Femur (tissue), 1 donor: ENCODE results near the gene MAN2B1.
"Not testable (repeated sequence)": the region's sequence is repeated elsewhere in the genome, so short reads cannot be mapped to it uniquely, and the experiment has no call there.

ENCODE experiments used
- DNase-seq: peaks from one replicate; pipeline ENCODE4 v3.0.0-alpha.2; 2017

MAN2B1 gene

DNA sequence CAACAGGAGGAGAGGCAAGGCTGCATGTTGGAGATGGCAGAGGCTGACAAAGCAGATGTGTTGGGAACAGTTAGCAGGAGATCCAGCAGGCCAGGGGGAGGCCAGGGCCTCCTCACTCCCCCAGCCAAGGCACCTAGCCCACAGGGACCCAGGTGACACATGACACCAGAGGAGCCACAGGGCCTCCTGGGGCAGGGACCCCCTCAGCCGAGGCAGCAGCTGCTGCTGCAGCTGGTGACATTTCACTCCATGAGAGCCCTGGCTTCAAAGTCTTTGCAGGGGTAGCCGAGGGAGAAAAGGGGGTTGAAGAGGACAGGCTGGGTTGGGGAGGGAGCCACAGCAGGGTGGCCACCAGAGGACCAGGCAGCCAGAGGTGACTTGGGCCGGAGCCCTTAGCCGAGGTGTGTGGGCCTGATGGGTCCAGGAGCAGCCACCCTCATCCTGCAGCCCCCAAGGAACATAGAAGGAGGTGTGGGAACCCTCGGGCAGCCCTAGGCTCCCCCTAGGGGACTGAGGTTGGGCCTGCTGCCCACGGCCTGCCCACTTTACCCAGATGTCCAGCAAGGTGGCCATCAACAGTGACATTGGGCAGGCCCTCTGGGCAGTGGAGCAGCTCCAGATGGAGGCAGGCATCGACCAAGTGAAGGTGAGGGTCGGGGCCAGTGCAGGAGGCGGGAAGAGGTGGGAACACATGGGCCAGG lies 21.1 kb upstream of the MAN2B1 start, which contains the start of gene GNG14:
Gene GNG14 (plus strand): TSS at position 503 of the 701 bp plus-strand sequence. CDS start 51 bp downstream, at position 554.
- DNase-seq: no peak

DNA sequence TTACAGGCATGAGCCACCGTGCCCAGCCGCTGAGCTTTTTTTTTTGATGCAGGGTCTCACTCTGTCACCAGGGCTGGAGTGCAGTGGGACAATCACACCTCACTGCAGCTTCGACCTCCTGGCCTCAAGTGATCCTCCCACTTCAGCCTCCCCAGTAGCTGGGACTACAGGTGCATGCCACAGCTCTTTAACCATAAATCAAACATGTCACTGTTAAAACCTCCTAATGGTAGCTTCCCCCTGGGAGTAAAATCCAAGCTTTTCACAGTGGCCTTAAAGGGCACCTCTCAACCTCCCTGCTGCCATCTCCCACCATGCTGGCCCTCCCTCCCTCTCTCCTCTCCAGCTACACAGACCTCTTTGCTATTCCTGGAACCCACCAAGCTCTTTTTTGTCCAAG lies 19.3 kb upstream of the MAN2B1 start:
- no peak for DNase-seq

DNA sequence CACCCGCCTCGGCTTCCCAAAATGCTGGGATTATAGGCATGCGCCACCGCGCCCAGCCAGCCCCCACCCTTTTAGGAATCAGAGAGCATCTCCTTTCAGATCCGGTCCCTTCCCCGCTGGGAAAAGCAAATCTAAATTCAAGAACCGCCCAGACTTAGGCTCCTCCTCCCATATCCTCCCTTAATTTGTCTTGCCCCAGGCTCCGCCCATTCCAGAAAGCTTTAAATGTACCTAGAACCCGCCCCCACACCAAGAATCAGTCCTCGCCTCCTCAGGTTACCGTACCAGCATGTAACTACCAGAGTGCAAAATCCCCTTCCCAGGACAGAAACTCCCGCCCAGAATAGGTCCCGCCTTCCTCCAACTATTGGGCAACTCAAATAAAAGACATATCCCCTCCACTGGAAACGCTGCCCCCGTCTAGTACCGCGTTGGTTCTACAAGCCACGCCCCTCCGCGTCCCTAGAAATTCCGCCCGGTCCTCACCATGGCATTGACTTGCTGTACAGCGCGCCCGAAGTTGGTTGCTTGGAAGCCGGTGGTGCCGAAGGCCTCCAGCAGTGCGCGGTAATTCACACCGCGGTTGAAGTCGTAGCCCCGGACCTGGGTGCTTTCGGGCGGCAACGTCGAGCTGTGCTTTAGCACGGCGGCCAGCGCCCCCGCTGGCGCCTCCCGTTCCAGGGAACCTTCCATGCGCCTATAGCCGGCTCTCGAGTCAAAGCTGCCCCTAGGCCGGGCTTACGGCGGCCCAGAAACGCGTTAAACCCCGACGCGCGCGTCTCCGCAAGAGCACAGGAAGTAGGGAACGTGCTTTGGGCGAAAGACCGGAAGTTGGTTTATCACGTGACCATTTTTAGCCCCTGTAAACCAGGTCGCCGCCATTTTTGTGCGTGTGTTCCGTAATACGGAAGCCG lies 14.8 kb upstream of the MAN2B1 start, which contains the start of gene DHPS:
Gene DHPS (minus strand): TSS at position 807 of the 914 bp plus-strand sequence. CDS start 114 bp downstream, at position 693.
- peak; percentile 96 for DNase-seq

DNA sequence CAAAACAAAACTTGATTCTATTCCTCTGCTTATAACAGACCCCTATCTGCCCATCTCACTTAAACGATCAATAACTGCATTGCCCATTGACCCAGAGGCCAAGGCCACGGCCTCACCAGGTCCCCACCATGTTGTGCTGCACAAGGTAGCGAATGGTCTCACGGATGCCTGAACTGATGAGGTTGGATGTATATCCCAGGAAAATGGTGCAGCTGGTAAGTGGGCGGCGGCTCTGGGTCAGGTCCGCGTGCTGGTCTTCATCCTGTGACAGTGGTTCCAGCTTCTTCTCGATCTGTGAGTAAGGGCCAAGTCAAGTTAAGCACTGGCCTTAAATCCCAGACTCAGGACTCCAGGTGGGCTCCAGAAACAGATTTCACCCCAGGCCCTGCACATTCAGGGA lies 13.5 kb upstream of the MAN2B1 start:
- DNase-seq: no peak

DNA sequence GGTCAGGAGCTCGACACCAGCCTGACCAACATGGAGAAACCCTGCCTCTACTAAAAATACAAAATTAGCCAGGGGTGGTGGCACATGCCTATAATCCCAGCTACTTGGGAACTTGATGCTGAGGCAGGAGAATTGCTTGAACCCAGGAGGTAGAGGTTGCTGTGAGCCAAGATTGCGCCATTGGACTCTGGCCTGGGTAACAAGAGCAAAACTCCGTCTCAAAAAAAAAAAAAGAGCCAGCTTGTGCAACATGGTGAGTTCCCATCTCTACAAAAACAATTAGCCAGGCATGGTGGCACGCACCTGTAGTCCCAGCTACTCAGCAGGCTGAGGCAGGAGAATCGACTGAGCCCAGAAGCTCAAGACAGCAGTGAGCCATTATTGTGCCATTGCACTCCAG lies 11.5 kb upstream of the MAN2B1 start:
- not testable (repeated sequence) for DNase-seq

DNA sequence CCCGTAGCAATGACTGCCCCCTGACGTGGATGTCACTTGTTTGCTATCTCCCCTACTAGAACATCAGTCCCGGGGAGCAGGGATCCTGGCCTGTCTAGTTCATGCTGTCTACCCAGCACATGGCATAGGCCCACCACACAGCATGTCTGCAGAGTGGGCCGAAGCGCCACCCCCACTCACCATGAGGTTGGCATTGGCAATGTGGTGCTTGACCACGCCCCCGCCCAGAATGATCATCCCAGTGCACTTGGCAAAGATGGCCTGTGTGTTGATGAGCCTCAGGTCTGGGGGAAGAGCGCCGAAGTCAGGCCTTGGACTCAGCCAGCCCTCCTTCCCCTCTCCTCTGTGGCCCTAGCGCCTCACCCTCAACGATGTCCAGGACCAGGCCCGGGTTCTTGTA lies 10.4 kb upstream of the MAN2B1 start:
- DNase-seq: no peak

DNA sequence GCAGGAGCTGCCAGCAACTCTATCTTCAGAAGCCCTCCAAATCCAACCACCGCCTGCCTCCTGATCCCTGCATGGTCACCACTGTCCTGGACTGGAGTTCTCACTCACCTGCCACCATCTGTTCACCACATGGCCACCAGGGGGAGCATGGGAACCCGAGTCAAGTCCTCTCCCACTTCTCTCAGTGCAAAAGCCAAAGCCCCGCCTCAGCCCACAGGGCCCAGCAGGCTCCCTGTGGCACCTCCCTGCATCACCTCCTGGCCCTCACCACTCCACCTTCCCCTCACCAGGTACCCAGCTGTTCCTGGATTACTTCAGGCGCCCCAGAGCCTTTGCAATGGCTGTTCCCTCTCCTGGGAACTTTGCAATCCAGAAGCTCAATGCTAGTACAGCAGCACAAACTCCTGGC lies 9.8 kb upstream of the MAN2B1 start:
- DNase-seq: peak; percentile 87

DNA sequence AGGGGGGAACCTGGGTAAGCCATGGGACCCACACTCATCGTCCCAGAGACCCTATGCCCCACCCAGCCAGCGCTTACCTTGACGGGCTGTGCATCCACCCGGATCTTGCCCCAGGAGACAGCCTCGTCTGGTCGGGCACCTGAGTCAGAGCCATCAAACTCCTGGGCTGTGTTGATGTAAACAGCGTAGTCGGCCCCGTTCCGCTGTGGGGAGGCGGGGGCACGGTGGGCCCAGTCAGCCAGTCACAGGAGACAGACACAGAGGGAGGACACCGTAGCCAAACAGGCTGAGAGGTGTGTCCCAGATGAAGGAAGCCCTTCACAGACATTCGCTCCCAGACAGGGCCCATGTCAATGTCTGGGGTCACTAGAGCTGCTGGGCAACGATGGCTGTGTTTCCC lies 9.4 kb upstream of the MAN2B1 start:
- no peak for DNase-seq

DNA sequence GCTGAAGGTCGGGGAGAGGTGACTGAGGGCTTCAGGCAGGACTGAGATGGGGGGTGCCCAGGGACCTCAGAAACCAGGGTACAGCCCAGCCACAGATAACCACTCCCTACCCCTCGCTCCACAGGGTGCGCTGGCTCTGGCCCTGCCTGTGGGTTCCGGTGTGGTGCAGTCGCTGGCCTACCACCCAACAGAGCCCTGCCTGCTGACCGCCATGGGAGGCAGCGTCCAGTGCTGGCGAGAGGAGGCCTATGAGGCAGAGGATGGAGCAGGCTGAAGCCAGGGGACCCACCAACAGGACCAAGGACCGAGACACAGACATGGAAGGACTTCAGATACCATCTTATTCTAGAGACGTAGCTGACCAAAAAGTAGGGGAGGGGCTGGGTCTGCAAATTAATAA lies 8.9 kb upstream of the MAN2B1 start:
- DNase-seq: no peak

DNA sequence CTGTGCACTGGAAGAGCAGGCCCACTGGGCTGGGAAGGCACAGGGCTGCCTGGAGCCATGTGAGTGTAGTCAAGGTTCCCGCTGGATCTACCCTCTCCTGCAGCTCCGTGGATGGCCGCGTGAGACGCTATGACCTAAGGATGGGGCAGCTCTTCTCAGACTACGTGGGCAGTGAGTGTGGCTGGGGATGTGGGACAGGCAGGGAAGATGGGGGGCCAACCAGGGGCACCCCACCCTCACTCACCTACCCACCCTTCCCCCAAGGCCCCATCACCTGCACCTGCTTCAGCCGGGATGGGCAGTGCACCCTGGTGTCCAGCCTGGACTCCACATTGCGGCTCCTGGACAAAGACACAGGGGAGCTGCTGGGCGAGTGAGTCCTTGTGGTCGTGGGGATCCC lies 6.2 kb upstream of the MAN2B1 start:
- DNase-seq: no peak

DNA sequence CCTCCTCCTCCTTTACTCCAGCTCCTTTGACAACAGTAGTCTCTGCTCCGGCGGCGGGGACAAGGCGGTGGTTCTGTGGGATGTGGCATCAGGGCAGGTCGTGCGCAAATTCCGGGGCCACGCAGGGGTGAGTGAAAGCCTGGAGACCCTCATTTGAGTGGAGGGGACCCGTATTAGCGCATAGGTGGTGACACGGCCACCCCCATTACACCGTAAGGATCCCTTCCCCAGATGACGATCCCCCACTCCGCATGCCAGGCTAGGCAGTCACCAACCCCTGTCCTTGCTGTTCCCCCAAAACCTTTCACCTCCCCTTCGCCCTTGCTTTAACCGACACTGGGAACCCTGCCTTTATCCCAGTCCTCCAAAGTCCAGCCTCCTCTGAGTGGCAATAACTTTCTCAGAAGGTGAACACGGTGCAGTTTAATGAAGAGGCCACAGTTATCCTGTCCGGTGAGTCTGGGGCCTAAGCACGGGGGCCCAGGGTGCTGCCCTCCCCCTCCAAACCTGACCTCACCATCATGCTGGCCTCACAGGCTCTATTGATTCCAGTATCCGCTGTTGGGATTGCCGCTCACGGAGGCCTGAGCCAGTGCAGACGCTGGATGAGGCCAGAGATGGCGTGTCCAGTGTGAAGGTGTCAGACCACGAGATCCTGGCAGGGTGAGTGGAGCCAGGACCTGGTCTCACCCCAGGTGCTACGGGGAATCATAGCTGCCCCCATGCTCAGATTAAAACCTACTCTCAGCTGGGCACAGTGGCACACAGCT lies 3.8 kb upstream of the MAN2B1 start:
- DNase-seq: peak; percentile 17

DNA sequence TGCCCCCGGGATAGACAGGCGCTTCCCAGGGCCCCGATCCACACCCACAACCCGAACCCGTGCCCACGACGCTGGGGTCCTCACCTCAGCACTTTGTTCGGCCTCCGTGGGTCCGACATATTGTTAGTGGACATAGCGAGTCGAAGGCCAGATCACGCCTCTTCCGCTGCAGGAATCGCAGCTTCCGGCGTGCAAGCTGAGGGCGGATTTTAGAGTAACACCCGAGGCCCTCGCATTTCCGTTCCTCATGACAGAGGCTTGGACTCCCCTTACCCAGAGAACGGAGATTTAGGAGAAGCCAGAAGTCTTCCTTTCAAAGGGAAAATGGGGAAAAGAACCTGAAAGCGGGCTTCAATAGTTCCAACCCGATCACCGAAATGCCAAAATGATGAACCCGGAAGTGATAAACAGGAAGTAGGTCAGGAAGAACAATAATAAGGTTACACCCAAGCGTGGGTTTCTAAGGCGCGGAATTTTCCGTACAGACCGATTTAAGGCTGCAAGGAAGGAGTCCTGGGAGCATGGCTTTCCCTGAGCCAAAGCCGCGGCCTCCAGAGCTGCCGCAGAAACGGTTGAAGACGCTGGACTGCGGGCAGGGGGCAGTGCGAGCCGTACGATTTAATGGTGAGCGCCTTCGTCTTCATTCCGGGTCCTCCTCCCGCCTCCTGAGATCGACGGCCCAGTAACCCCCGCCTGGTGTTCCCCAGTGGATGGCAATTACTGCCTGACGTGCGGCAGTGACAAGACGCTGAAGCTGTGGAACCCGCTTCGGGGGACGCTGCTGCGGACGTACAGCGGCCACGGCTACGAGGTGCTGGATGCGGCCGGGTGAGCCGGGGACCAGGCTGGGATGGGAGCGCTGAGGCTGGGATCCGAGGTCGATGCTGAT lies 3.0 kb upstream of the MAN2B1 start:
- DNase-seq: peak; percentile 90

DNA sequence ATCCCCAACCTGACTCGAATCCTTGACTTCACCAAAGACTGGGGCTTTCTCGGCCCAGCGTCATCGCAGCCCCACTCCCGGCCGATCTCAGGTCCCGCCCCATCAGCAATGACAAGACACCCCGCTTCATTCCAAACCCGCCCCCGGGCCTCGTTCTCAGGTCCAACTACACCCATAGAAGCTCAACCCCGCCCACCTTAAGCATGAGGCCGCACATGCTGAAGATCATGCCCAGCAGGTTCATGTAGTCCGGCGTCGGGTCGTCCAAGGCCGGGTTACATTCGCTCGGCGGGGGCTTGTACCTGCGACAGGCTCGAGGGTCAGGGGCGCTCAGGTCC lies 2.4 kb upstream of the MAN2B1 start:
- DNase-seq: peak; percentile 79

DNA sequence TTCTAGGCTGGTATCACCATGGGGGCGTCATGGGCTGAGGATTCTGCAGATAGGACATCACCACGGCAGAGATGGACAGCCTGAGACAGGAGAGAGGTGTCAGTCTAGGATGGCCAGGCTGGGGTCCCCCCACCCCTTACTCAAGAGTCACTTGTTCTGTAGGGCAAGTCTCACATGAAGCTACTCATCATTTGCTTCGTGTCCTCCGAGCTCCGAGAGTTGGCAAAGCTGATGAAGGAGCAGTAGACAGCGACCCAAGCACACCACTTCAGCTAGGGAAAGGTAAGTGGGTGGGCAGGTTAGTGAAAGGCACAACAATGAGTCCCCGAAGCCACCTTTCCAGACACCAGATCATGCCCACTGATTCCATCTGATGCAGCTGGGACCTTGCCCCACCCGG lies 1.8 kb upstream of the MAN2B1 start:
- DNase-seq: no peak

DNA sequence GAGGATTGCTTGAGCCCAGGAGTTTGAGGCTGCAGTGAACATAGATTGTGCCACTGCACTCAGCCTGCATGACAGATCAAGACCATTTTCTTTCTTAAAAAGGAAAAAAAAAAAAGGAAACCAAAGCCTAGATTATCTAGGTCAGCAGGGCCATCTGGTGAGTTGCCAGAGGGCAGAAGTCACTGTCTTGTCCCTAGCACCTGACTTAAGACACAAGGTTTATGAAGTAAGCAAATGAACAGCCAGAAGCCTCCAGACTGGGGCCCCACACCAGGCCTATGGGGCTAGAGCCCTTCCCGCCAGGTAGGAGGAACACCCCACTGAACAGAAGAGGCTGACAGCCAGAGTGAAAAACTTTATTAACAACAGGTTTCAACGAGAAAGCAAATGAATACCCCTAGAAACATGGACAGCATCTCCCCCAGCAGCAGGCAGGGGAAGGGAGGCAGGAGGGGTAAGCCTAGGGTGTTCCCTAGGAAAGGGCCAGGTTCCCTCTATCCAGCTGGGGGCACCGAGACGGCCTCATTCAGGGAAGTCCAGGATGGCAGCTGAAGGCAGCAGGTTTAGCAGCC lies 1.3 kb upstream of the MAN2B1 start:
- no peak for DNase-seq

DNA sequence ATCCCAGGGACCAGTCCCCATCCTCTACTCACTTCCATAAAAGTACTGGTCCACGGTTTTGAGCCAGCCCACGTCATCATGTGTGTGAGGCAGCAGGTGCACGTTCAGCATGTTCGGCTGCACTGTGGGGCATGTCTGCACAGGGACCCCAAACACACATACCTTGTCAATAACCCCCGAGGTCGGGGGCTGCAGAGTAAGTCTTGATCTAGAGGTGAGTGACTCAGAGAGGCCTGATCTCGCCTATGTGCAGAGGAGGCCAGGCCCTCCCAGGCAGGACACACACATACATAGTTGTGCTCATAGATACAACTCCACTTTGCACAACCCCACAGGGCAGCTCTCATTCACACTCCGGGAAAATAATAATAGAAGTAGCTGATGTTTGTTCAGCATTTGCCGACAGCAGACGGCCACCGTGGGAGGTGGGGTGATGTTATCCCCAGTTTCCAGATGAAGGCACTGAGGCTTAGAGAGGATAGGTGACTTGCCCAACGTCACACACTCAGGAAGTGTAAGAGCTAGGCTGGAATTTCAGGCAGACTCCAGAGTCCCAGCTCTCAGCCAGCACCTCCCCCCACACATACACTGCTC lies 774 bp downstream of the MAN2B1 start:
- DNase-seq: no peak

DNA sequence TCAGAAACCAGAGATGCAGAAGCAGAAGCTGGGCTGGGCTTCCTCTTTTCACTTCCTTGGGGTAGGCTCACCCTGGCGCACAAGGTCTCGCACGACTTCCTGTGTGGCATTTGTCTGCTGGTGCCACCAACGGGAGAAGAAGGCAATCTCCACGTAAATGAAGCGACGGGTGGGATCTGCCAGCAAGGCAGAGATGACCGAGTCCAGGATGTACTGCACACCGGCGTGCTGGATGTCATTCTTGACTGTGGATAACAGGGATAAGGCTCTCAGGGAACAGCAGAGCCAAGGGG lies 1.3 kb downstream of the MAN2B1 start:
- peak; percentile 66 for DNase-seq

DNA sequence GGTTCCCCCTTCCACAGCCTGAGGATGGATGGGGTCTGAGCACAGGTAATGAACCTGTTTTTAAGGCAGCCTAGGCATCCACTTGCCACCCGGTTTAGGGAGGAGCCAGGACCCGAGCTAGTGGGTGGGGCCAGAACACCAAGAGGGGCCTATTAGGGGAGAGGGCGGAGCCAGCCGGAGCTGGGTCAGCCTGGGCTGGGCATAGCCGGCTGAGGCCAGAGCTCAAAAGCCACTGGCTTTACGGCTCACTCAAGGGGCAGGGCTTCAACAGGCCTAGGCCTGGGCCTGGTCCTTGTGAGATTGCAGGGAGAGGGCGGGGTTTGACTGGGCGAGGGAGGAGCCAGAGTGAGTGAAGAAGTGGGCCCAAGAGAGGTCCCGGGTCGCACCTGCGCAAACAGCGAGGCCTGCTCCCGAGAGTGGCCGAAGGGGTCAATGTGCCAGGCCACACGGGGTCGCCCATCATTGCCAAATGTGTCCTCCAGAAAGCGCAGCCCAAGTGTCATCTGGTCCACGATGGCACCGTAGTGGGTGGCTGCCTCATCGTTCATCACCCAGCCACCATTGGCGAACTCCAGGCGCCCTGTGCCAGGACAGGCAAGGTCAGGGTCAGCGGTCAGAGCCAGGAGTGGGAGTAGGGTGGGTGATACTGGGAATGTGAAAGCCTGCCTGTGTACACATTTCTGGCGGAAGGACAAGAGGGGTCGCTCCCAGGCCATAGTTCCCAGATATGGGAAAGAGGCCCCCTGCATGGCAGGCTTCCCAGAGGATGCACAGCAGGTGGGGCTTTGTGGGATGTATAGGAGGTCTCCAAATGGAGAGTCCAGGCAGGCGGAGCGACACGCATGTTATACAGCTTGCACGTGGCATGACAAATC lies 1.9 kb downstream of the MAN2B1 start:
- DNase-seq: no peak

DNA sequence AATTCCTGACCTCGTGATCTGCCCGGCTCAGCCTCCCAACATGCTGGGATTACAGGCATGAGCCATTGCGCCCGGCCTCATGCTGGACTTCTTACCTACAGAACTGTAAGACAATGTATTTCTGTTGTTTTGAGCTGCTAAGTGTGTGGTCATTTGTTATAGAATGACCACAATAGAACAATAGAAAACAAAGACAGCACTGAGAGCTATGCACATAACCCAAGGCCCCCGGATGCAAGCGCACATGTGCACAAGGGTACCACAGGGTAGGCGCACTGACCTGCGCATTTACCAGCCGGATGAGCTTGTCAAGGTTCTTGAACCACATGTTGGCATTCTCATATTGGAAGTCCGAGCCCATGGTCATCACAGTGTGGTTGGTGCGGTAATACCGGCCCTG lies 5.6 kb downstream of the MAN2B1 start:
- DNase-seq: no peak

DNA sequence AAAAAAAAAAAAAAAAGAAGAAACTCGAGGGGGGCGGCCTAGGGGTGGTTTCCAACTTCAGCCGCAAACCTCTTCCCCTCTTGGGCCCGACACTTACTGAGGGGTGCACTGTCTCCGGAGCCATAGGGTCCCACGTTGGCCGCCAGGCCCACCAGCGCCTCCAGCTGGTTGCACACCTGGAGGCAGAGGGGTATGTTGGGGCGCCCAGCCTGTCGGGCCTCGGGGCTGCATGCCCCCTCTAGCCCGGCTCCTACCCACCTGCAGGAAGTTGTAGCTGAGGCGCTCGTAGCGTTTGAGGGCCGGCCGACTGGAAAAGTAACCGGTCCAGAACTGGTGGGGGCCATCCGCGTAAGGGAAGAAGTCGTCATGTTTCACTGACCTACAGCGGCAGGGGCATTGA lies 8.6 kb downstream of the MAN2B1 start:
- DNase-seq: no peak
